ENCODE data around the gene KRTAP10-10.
"Not testable (repeated sequence)": the region's sequence is repeated elsewhere in the genome, so short reads cannot be mapped to it uniquely, and the experiment has no call there.

Gene KRTAP10-10

GRCh38 chr21:44623575-44623974 lies 13.6 kb upstream of the KRTAP10-10 start:
- no peak for DNase-seq (ENCODE audit: low read depth in 2 of 2, low spot score in 1 of 2)

- DNase-seq (ENCODE audit: low read depth in 2 of 2, low spot score in 1 of 2): no peak
Observed at GRCh38 chr21:44625756-44626155, 11.4 kb upstream of the KRTAP10-10 start.

- DNase-seq (ENCODE audit: low read depth in 2 of 2, low spot score in 1 of 2): no peak
Observed at GRCh38 chr21:44626262-44626661, 10.9 kb upstream of the KRTAP10-10 start.

GRCh38 chr21:44626673-44627143 lies 10.4 kb upstream of the KRTAP10-10 start, which contains the start of gene KRTAP10-9:
KRTAP10-9 (plus strand) TSS chr21:44627093; CDS start chr21:44627172, 79 bp downstream.
- DNase-seq (ENCODE audit: low read depth in 2 of 2, low spot score in 1 of 2): no peak

GRCh38 chr21:44627181-44627822 lies 9.9 kb upstream of the KRTAP10-10 start:
- DNase-seq (ENCODE audit: low read depth in 2 of 2, low spot score in 1 of 2): not testable (repeated sequence)

- not testable (repeated sequence) for DNase-seq (ENCODE audit: low read depth in 2 of 2, low spot score in 1 of 2)
Observed at GRCh38 chr21:44627831-44628233, 9.3 kb upstream of the KRTAP10-10 start.

GRCh38 chr21:44628707-44629391 lies 8.3 kb upstream of the KRTAP10-10 start:
- DNase-seq (ENCODE audit: low read depth in 2 of 2, low spot score in 1 of 2): no peak

- DNase-seq (ENCODE audit: low read depth in 2 of 2, low spot score in 1 of 2): no peak
Observed at GRCh38 chr21:44630440-44630839, 6.7 kb upstream of the KRTAP10-10 start.

GRCh38 chr21:44632067-44632466 lies 5.1 kb upstream of the KRTAP10-10 start:
- DNase-seq (ENCODE audit: low read depth in 2 of 2, low spot score in 1 of 2): no peak

- no peak for DNase-seq (ENCODE audit: low read depth in 2 of 2, low spot score in 1 of 2)
Observed at GRCh38 chr21:44636209-44637017, 743 bp upstream of the KRTAP10-10 start.

GRCh38 chr21:44637851-44638348 lies 744 bp downstream of the KRTAP10-10 start:
- DNase-seq (ENCODE audit: low read depth in 2 of 2, low spot score in 1 of 2): not testable (repeated sequence)

- not testable (repeated sequence) for DNase-seq (ENCODE audit: low read depth in 2 of 2, low spot score in 1 of 2)
Observed at GRCh38 chr21:44638506-44639330, 1.6 kb downstream of the KRTAP10-10 start.

GRCh38 chr21:44639331-44639655 lies 2.1 kb downstream of the KRTAP10-10 start:
- no peak for DNase-seq (ENCODE audit: low read depth in 2 of 2, low spot score in 1 of 2)

- no peak for DNase-seq (ENCODE audit: low read depth in 2 of 2, low spot score in 1 of 2)
Observed at GRCh38 chr21:44640761-44641160, 3.6 kb downstream of the KRTAP10-10 start.

- DNase-seq (ENCODE audit: low read depth in 2 of 2, low spot score in 1 of 2): no peak
Observed at GRCh38 chr21:44643741-44644310, 6.7 kb downstream of the KRTAP10-10 start.

GRCh38 chr21:44644878-44645277 lies 7.7 kb downstream of the KRTAP10-10 start:
- DNase-seq (ENCODE audit: low read depth in 2 of 2, low spot score in 1 of 2): no peak

GRCh38 chr21:44646366-44647221 lies 9.4 kb downstream of the KRTAP10-10 start, which contains the start of gene KRTAP10-11:
KRTAP10-11 (plus strand) TSS chr21:44646414; CDS start chr21:44646459, 45 bp downstream.
- not testable (repeated sequence) for DNase-seq (ENCODE audit: low read depth in 2 of 2, low spot score in 1 of 2)

- DNase-seq (ENCODE audit: low read depth in 2 of 2, low spot score in 1 of 2): no peak
Observed at GRCh38 chr21:44647222-44647552, 10.0 kb downstream of the KRTAP10-10 start.

GRCh38 chr21:44648557-44649311 lies 11.6 kb downstream of the KRTAP10-10 start:
- DNase-seq (ENCODE audit: low read depth in 2 of 2, low spot score in 1 of 2): no peak

All from stimulated activated CD8-positive, alpha-beta memory T cell treated with anti-CD3 and anti-CD28 coated beads, Interleukin-4, amount 100 ng/mL, for 4 hours (primary cell).